Measurements from ENCODE around the gene PDCD1.

Gene PDCD1

GRCh38 chr2:241854342-241855244 lies 4.1 kb downstream of the PDCD1 start:
- no peak overlapping the region for H2AFZ ChIP-seq (ENCODE audit: low read length, unreplicated experiment)
- no peaks in the 10 kb centered on the region for H3K4me1 ChIP-seq (ENCODE audit: control insufficient read depth, insufficient read depth, low read length, unreplicated experiment)
- no peaks in the 10 kb centered on the region for H3K36me3 ChIP-seq (ENCODE audit: insufficient read depth, low read length)
- H3K27ac ChIP-seq (ENCODE audit: low read depth, low read length) = no peak overlapping the region
- H3K27me3 ChIP-seq (ENCODE audit: insufficient read depth, low read length) = no peaks in the 10 kb centered on the region
- no peaks in the 10 kb centered on the region for H3K79me2 ChIP-seq (ENCODE audit: control insufficient read depth, insufficient read depth, low read length, unreplicated experiment)
- H3K4me3 ChIP-seq (ENCODE audit: low read depth, low read length) = no peak overlapping the region

GRCh38 chr2:241853651-241854341 lies 4.9 kb downstream of the PDCD1 start:
- no peak overlapping the region for H3K27ac ChIP-seq (ENCODE audit: low read depth, low read length)
- H3K27me3 ChIP-seq (ENCODE audit: insufficient read depth, low read length) = no peaks in the 10 kb centered on the region
- H2AFZ ChIP-seq (ENCODE audit: low read length, unreplicated experiment) = no peak overlapping the region
- no peaks in the 10 kb centered on the region for H3K36me3 ChIP-seq (ENCODE audit: insufficient read depth, low read length)
- no peak overlapping the region for H3K4me3 ChIP-seq (ENCODE audit: low read depth, low read length)
- no peaks in the 10 kb centered on the region for H3K79me2 ChIP-seq (ENCODE audit: control insufficient read depth, insufficient read depth, low read length, unreplicated experiment)
- no peaks in the 10 kb centered on the region for H3K4me1 ChIP-seq (ENCODE audit: control insufficient read depth, insufficient read depth, low read length, unreplicated experiment)

GRCh38 chr2:241852981-241853631 lies 5.6 kb downstream of the PDCD1 start:
- Histone ChIP-seq H3K27ac (ENCODE audit: low read depth, low read length) (no peak overlapping the region), H2AFZ (ENCODE audit: low read length, unreplicated experiment) (no peak overlapping the region), H3K36me3 (ENCODE audit: insufficient read depth, low read length) (no peaks in the 10 kb centered on the region), H3K4me3 (ENCODE audit: low read depth, low read length) (no peak overlapping the region), H3K79me2 (ENCODE audit: control insufficient read depth, insufficient read depth, low read length, unreplicated experiment) (no peaks in the 10 kb centered on the region), H3K4me1 (ENCODE audit: control insufficient read depth, insufficient read depth, low read length, unreplicated experiment) (no peaks in the 10 kb centered on the region), H3K27me3 (ENCODE audit: insufficient read depth, low read length) (no peaks in the 10 kb centered on the region)

DNA sequence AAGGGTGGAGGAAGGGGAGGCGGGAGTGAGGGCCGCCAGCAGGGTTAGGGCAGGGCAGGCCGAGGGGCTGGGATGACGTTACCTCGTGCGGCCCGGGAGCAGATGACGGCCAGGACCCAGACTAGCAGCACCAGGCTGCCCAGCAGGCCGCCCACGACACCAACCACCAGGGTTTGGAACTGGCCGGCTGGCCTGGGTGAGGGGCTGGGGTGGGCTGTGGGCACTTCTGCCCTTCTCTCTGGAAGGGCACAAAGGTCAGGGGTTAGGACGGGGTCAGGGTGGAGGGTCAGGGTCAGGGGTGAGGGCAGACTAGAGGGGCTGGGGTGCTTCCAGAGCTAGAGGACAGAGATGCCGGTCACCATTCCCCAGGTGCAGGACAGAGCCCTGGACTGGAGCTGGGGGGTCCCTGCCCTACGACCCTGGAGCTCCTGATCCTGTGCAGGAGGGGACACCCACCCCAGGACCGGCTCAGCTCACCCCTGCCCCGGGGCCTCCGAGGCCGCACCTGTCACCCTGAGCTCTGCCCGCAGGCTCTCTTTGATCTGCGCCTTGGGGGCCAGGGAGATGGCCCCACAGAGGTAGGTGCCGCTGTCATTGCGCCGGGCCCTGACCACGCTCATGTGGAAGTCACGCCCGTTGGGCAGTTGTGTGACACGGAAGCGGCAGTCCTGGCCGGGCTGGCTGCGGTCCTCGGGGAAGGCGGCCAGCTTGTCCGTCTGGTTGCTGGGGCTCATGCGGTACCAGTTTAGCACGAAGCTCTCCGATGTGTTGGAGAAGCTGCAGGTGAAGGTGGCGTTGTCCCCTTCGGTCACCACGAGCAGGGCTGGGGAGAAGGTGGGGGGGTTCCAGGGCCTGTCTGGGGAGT lies 6.3 kb downstream of the PDCD1 start:
- Histone ChIP-seq H3K79me2 (ENCODE audit: control insufficient read depth, insufficient read depth, low read length, unreplicated experiment) (no peaks in the 10 kb centered on the region), H2AFZ (ENCODE audit: low read length, unreplicated experiment) (no peak overlapping the region), H3K36me3 (ENCODE audit: insufficient read depth, low read length) (no peaks in the 10 kb centered on the region), H3K4me3 (ENCODE audit: low read depth, low read length) (no peak overlapping the region), H3K27ac (ENCODE audit: low read depth, low read length) (no peak overlapping the region), H3K4me1 (ENCODE audit: control insufficient read depth, insufficient read depth, low read length, unreplicated experiment) (no peaks in the 10 kb centered on the region), H3K27me3 (ENCODE audit: insufficient read depth, low read length) (no peaks in the 10 kb centered on the region)

GRCh38 chr2:241851325-241852115 lies 7.2 kb downstream of the PDCD1 start:
- Histone ChIP-seq H2AFZ (ENCODE audit: low read length, unreplicated experiment) (no peak overlapping the region), H3K4me1 (ENCODE audit: control insufficient read depth, insufficient read depth, low read length, unreplicated experiment) (no peaks in the 10 kb centered on the region), H3K27me3 (ENCODE audit: insufficient read depth, low read length) (no peaks in the 10 kb centered on the region), H3K36me3 (ENCODE audit: insufficient read depth, low read length) (no peaks in the 10 kb centered on the region), H3K4me3 (ENCODE audit: low read depth, low read length) (no peak overlapping the region), H3K27ac (ENCODE audit: low read depth, low read length) (no peak overlapping the region), H3K79me2 (ENCODE audit: control insufficient read depth, insufficient read depth, low read length, unreplicated experiment) (no peaks in the 10 kb centered on the region)

GRCh38 chr2:241850544-241851324 lies 8.0 kb downstream of the PDCD1 start:
- no peak overlapping the region for H3K4me3 ChIP-seq (ENCODE audit: low read depth, low read length)

GRCh38 chr2:241849616-241850543 lies 8.8 kb downstream of the PDCD1 start:
- Histone ChIP-seq H3K36me3 (ENCODE audit: insufficient read depth, low read length) (no peaks in the 10 kb centered on the region), H3K4me3 (ENCODE audit: low read depth, low read length) (no peak overlapping the region), H2AFZ (ENCODE audit: low read length, unreplicated experiment) (no peak overlapping the region), H3K27ac (ENCODE audit: low read depth, low read length) (no peak overlapping the region), H3K4me1 (ENCODE audit: control insufficient read depth, insufficient read depth, low read length, unreplicated experiment) (peaks cover 1% of the 10 kb centered on the region), H3K27me3 (ENCODE audit: insufficient read depth, low read length) (no peaks in the 10 kb centered on the region), H3K79me2 (ENCODE audit: control insufficient read depth, insufficient read depth, low read length, unreplicated experiment) (no peaks in the 10 kb centered on the region)

More at GRCh38 chr2:241850544-241851324, 8.0 kb downstream of the PDCD1 start:
- no peaks in the 10 kb centered on the region for H3K27me3 ChIP-seq (ENCODE audit: insufficient read depth, low read length)
- H3K79me2 ChIP-seq (ENCODE audit: control insufficient read depth, insufficient read depth, low read length, unreplicated experiment) = no peaks in the 10 kb centered on the region
- H2AFZ ChIP-seq (ENCODE audit: low read length, unreplicated experiment) = no peak overlapping the region
- H3K4me1 ChIP-seq (ENCODE audit: control insufficient read depth, insufficient read depth, low read length, unreplicated experiment) = no peaks in the 10 kb centered on the region
- no peaks in the 10 kb centered on the region for H3K36me3 ChIP-seq (ENCODE audit: insufficient read depth, low read length)
- H3K27ac ChIP-seq (ENCODE audit: low read depth, low read length) = no peak overlapping the region

GRCh38 chr2:241848761-241849615 lies 9.7 kb downstream of the PDCD1 start:
- Histone ChIP-seq H3K36me3 (ENCODE audit: insufficient read depth, low read length) (no peaks in the 10 kb centered on the region), H3K4me3 (ENCODE audit: low read depth, low read length) (no peak overlapping the region), H3K27ac (ENCODE audit: low read depth, low read length) (no peak overlapping the region), H3K27me3 (ENCODE audit: insufficient read depth, low read length) (no peaks in the 10 kb centered on the region), H3K4me1 (ENCODE audit: control insufficient read depth, insufficient read depth, low read length, unreplicated experiment) (peaks cover 5% of the 10 kb centered on the region), H2AFZ (ENCODE audit: low read length, unreplicated experiment) (no peak overlapping the region), H3K79me2 (ENCODE audit: control insufficient read depth, insufficient read depth, low read length, unreplicated experiment) (no peaks in the 10 kb centered on the region)

All from ACC112 (cell line).